ENCODE measurements around the gene GNAO1. TPM values are rescaled to one million over a fixed set of nuclear protein-coding genes. Genes with fewer than 3 reads are reported as not detected.

Gene GNAO1
- total RNA-seq, 1 donor from 2014 or later, result 250 TPM

GRCh38 chr16:56234737-56235136 is 43.4 kb downstream of the GNAO1 start:
- Mint-ChIP-seq H3K27me3 (ENCODE audit: unreplicated experiment) (peaks cover 4% of the 10 kb centered on the region), H3K36me3 (ENCODE audit: unreplicated experiment) (peaks cover 4% of the 10 kb centered on the region), H3K4me1 (ENCODE audit: low read depth, unreplicated experiment) (peaks cover 43% of the 10 kb centered on the region), H3K9me3 (ENCODE audit: unreplicated experiment) (peaks cover 12% of the 10 kb centered on the region), H3K4me3 (ENCODE audit: unreplicated experiment) (no peak overlapping the region), H3K27ac (ENCODE audit: unreplicated experiment) (no peak overlapping the region)
- no peak for DNase-seq
- TF ChIP-seq, protein P1, sequence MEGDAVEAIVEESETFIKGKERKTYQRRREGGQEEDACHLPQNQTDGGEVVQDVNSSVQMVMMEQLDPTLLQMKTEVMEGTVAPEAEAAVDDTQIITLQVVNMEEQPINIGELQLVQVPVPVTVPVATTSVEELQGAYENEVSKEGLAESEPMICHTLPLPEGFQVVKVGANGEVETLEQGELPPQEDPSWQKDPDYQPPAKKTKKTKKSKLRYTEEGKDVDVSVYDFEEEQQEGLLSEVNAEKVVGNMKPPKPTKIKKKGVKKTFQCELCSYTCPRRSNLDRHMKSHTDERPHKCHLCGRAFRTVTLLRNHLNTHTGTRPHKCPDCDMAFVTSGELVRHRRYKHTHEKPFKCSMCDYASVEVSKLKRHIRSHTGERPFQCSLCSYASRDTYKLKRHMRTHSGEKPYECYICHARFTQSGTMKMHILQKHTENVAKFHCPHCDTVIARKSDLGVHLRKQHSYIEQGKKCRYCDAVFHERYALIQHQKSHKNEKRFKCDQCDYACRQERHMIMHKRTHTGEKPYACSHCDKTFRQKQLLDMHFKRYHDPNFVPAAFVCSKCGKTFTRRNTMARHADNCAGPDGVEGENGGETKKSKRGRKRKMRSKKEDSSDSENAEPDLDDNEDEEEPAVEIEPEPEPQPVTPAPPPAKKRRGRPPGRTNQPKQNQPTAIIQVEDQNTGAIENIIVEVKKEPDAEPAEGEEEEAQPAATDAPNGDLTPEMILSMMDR (IDR thresholded peaks at IDR 0.05; ENCODE audit: partially characterized antibody, unreplicated experiment), result no peak

DNA sequence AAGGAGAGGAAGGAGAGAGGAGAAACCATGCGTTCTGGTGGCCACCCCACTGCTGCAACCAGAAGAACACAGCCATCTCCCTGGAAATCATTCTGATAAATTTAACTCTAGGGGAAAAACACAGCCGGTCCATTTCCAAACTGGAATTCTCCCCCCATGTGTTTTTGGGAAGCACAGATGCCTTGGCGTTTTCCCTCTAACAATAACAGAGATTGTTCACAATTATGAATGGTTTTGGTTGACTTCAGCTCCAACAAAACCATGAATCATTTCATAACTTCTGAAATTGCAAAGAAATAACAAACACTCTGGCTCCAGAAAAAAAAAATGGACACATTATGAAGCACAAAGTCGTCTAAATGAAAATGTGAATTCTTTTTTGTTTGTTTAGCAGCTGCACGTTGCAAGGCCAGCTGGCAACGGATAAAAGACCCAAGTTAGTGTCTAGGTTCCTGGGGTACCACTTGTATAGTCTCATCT is 46.2 kb downstream of the GNAO1 start:
- Mint-ChIP-seq H3K36me3 (ENCODE audit: unreplicated experiment) (peaks cover 4% of the 10 kb centered on the region), H3K4me1 (ENCODE audit: low read depth, unreplicated experiment) (peaks cover 31% of the 10 kb centered on the region), H3K9me3 (ENCODE audit: unreplicated experiment) (peaks cover 8% of the 10 kb centered on the region), H3K27me3 (ENCODE audit: unreplicated experiment) (peaks cover 5% of the 10 kb centered on the region), H3K4me3 (ENCODE audit: unreplicated experiment) (peak overlapping the region; percentile 49), H3K27ac (ENCODE audit: unreplicated experiment) (no peak overlapping the region)
- TF ChIP-seq, protein P1 (IDR thresholded peaks at IDR 0.05; ENCODE audit: partially characterized antibody, unreplicated experiment), result no peak
- DNase-seq, result no peak

- peaks cover 5% of the 10 kb centered on the region for H3K27me3 Mint-ChIP-seq (ENCODE audit: unreplicated experiment)
- peaks cover 26% of the 10 kb centered on the region for H3K4me1 Mint-ChIP-seq (ENCODE audit: low read depth, unreplicated experiment)
- no peak overlapping the region for H3K4me3 Mint-ChIP-seq (ENCODE audit: unreplicated experiment)
- DNase-seq, result no peak
- peaks cover 4% of the 10 kb centered on the region for H3K36me3 Mint-ChIP-seq (ENCODE audit: unreplicated experiment)
- no peak overlapping the region for H3K27ac Mint-ChIP-seq (ENCODE audit: unreplicated experiment)
- H3K9me3 Mint-ChIP-seq (ENCODE audit: unreplicated experiment), result peaks cover 8% of the 10 kb centered on the region
- TF ChIP-seq, protein P1 (IDR thresholded peaks at IDR 0.05; ENCODE audit: partially characterized antibody, unreplicated experiment), result no peak
Observed at GRCh38 chr16:56238188-56238587, 46.9 kb downstream of the GNAO1 start.

GRCh38 chr16:56241596-56241995 is 50.3 kb downstream of the GNAO1 start:
- peaks cover 26% of the 10 kb centered on the region for H3K4me1 Mint-ChIP-seq (ENCODE audit: low read depth, unreplicated experiment)

GRCh38 chr16:56242740-56243139 is 51.5 kb downstream of the GNAO1 start:
- no peak overlapping the region for H3K4me3 Mint-ChIP-seq (ENCODE audit: unreplicated experiment)
- TF ChIP-seq, protein P1 (IDR thresholded peaks at IDR 0.05; ENCODE audit: partially characterized antibody, unreplicated experiment), result no peak
- H3K4me1 Mint-ChIP-seq (ENCODE audit: low read depth, unreplicated experiment), result peaks cover 24% of the 10 kb centered on the region
- H3K36me3 Mint-ChIP-seq (ENCODE audit: unreplicated experiment), result peaks cover 5% of the 10 kb centered on the region
- no peak overlapping the region for H3K27ac Mint-ChIP-seq (ENCODE audit: unreplicated experiment)
- H3K27me3 Mint-ChIP-seq (ENCODE audit: unreplicated experiment), result peaks cover 7% of the 10 kb centered on the region
- no peak for DNase-seq
- H3K9me3 Mint-ChIP-seq (ENCODE audit: unreplicated experiment), result peaks cover 4% of the 10 kb centered on the region

More at GRCh38 chr16:56241596-56241995, 50.3 kb downstream of the GNAO1 start:
- Mint-ChIP-seq H3K9me3 (ENCODE audit: unreplicated experiment) (peaks cover 5% of the 10 kb centered on the region), H3K36me3 (ENCODE audit: unreplicated experiment) (peaks cover 6% of the 10 kb centered on the region), H3K27ac (ENCODE audit: unreplicated experiment) (no peak overlapping the region), H3K4me3 (ENCODE audit: unreplicated experiment) (no peak overlapping the region), H3K27me3 (ENCODE audit: unreplicated experiment) (peaks cover 7% of the 10 kb centered on the region)
- TF ChIP-seq, protein P1 (IDR thresholded peaks at IDR 0.05; ENCODE audit: partially characterized antibody, unreplicated experiment), result no peak
- no peak for DNase-seq
